CD4-positive, alpha-beta T cell treated with Interleukin-4 for 1 hour (primary cell): ENCODE data around the gene NUB1.
"Not testable (repeated sequence)": the region's sequence is repeated elsewhere in the genome, so short reads cannot be mapped to it uniquely, and the experiment has no call there.

Source experiments
- DNase-seq, 2 donors: peaks; one replicate each; pipeline ENCODE4 v3.0.0-alpha.2; 2020 to 2022

NUB1 gene, protein sequence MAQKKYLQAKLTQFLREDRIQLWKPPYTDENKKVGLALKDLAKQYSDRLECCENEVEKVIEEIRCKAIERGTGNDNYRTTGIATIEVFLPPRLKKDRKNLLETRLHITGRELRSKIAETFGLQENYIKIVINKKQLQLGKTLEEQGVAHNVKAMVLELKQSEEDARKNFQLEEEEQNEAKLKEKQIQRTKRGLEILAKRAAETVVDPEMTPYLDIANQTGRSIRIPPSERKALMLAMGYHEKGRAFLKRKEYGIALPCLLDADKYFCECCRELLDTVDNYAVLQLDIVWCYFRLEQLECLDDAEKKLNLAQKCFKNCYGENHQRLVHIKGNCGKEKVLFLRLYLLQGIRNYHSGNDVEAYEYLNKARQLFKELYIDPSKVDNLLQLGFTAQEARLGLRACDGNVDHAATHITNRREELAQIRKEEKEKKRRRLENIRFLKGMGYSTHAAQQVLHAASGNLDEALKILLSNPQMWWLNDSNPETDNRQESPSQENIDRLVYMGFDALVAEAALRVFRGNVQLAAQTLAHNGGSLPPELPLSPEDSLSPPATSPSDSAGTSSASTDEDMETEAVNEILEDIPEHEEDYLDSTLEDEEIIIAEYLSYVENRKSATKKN

DNA sequence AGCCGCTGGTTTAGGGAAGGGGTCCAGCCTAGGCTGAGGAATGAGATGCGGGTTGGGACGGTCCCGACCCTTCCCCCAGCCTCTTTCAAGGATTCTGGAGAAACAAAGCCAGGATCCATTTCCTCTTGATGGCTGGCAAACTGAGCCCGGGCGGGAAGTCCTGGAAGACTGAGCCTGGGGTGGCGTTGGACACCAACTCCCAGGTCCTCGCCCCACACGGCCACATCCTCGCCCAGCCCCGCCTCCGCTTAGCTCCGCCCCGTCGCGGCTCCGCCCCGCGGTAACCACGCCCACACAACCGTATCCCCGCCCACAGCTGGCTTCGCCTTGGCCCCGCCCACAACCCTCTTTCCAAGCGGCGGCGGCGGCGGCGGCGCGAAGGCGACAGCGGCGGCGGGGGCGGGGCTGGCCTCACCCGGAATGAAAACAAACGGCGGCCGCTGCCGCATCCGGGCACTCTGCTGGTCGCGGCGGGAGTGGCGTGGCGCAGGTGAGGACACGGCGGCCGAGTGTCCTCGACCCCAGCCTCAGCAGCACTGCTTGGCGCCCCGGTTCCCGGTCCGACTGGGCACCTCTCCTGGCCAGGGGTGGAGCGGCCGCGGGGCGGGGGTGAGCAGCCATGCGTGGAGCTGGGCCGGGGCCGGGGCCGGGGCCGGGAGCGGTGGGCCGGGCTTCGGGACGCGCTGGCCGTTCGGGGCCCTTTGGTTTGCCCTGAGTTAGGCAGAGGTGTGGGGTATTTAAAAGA lies at the start of gene NUB1:
Gene NUB1 (plus strand): TSS at position 456 of the 745 bp plus-strand sequence. CDS start 3,538 bp downstream, outside the sequence.
- peak; percentile 87 to 92 for DNase-seq

DNA sequence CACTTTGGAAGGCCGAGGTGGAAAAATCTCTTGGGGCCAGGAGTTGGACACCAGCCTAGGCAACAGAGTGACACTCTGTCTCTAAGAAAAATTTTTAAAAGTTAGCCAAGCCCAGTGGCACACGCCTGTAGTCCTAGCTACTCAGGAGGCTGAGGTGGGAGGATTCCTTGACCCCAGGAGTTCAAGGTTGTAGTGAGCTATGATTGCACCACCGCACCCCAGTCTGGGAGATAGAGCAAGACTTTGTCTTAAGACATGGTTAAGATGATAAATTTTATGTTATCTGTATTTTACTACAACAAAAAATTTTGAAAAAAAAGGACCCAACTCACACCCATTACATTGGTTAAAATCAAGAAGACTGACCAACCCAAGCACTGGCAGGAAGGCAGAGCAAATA lies 48.8 kb upstream of the NUB1 start:
- no peak for DNase-seq

DNA sequence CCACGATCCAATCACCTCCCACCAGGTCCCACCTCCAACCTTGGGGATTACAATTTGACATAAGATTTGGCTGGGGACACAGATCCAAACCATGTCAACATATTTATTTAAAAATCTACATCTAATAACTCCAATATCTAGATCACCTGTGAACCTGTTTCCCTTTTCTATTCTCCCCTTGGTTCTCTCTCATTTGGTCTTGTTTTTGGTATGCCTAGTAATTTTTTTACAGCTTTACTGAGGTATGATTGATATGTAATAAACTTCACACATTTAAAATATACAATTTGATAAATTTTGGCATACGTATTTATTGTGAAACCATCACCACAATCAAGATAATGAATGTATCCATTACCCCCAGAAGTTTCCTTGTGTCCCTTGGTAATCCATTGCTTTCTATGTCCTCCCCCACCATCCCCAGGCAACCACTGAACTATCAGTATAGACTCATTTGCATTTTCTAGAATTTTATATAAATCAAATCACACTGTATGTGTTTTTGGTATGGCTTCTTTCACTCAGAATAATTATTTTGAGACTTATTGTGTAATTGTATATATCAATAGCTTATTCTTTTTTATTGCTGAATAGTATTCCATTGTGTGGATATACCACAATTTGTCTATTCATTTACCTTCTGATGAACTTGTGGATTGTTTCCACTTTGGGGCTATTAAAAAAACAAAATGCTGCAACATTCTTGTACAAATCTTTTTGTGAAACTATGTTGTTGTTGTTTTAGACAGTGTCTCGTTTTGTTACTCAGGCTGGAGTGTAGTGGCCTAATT lies 45.2 kb upstream of the NUB1 start:
- no peak for DNase-seq

DNA sequence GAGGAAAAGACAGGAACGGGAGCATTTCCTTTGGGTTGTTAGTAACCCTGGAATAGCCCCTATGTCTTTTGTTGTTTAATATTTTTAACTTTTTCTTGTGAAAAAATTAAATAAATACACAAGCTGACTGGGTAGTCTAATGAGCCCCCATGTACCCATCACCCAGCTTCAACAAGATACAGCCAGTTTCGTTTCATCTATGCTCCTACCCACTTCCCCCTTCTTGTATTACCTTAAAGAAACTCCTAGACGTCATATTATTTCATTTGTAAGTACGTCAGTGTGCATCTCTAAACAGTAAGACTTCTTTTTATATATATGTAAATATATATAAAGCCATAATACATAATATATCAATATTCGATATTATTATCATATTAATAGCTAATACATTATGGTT lies 42.8 kb upstream of the NUB1 start:
- no peak for DNase-seq

DNA sequence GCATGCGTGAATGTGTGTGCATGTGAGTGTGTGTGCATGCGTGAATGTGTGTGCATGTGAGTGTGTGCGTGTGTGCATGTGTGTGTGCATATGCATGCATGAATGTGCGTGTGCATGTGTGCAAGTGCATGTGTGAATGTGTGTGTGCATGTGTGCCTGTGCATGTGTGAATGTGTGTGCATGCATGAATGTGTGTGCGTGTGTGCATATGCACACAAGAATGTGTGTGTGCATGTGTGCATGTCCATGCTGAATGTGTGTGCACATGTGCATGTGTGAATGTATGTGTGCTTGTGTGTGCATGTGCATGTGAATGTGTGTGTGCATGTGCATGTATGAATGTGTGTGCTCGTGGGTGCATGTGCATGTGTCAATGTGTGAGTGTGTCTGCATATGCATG lies 42.1 kb upstream of the NUB1 start:
- no peak for DNase-seq

DNA sequence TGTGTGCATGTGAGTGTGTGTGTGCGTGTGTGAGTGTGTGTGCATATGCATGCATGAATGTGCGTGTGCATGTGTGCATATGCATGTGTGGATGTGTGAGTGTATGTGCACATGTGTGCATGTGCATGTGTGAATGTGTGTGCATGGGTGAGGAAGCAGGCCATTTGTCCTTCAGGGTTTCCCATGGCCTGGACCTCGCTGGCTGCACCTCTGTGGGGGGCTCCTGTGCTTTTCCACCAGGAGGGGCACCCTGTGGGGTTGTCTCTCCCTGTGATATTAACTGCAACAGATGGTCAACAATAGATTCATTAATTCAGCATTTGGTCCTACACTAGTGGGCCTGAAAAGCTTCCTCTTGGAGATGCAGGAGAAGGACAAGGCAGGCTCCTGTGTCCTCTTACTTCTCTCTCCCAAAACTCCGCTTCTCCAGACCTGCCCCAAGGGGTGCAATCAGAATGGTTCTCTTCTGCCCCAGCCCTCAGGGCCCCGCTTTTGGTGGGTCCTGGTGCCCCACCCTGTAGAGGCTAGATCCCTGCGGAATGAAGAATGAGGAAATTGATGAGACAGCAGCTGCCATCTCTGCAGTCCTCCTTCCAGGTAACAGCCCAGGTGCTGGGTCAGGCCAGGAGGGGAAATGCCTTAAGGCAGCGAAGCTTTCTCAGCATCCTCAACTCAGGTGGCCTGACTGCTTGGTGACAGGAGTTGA lies 41.5 kb upstream of the NUB1 start:
- no peak for DNase-seq

DNA sequence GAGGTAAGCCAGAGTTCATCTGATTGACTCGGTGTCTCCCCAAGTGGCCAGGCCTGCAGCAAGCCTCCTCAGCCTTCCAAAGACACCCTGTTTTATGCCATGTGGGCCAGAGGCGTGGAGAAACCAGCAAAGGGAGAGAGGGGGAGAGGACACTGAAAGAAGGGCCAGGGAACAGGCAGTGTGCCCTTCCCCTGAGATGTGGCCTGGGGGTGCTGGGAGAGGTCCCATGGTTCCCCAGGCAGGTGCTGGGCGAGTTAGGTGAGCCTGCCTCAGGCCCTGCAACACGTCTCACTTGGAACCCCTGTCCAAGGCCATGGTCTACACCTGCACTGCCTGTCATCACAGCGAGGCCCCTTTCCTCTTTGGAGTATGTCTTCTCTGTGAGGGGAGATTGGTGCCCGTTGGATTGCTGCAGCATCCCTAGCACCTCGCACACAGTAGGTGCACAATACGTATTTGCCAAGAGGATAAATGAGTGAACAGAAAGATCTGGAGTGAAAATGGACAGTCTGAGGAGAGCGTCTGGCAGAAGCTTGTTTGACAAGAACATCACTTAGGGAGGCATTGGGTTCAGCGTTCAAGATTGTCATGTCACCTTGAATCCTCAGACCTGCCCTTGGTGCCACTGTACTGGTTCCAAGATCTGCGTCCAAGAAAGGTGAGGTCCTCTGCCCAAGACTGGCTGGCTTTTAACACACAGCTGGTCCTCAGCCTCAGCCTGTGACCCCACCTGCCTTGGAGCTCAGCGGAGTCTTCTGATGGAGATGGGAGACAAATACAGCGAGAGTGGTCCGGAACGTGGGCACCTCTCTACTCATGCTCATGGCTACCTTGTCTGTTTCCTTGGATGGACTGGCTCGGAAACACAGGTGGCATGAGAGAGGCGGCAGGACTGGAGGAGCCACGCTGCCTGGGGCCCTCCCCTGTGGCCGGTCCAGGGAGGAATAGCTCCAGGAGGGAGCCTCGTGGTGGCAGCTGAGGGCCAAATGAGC lies 39.8 kb upstream of the NUB1 start:
- DNase-seq, result no peak

DNA sequence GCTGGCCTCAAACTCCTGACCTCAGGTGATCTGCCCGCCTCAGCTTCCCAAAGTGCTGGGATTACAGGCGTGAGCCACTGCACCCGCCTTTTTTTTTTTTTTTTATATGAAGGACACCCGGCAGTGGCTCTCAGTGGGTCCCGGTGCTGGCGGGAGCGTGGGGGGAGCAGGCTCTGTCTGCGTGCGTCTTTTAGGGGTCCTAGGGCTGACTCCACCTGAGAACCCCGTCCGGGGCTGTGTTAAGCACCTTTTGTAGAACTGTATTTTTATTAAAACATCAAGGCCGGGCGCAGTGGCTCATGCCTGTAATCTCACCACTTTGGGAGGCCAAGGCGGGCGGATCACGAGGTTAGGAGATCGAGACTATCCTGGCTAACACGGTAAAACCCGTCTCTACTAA lies 37.4 kb upstream of the NUB1 start:
- not testable (repeated sequence) for DNase-seq

DNA sequence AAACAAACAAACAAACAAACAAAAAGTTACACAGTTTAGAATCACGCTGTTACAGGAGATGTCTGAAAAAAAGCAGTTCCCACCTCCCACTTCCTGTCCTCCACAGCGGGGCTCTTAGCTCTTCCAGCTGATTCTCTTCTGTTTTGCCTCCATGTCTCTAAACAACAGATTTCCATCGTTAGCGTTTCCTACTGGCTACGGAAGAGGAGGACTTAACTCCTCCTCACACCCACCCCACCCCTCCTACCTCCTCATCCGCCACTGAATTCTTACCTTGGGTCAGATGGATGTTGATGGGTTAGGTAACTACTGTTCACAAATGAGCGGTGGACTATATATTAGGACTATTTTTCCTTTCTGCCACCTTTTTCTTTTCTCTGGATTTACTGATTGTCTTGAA lies 36.8 kb upstream of the NUB1 start:
- DNase-seq, result no peak

DNA sequence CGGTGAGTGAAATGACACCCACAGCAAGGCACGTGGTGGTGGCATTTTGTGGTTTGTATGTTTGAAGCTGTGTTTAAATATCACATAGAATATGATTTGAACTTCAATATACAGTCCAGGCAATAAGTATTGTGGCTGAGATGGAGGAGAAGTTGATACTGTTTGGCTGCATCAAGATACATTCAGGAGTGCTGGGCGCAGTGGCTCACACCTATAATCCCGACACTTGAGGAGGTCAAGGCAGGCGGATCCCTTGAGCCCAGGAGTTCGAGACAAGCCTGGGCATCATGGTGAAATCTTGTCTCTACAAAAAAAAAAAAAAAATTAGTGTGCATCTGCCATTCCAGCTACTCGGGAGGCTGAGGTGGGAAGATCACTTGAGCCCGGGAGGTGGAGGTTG lies 35.2 kb upstream of the NUB1 start:
- no peak for DNase-seq

DNA sequence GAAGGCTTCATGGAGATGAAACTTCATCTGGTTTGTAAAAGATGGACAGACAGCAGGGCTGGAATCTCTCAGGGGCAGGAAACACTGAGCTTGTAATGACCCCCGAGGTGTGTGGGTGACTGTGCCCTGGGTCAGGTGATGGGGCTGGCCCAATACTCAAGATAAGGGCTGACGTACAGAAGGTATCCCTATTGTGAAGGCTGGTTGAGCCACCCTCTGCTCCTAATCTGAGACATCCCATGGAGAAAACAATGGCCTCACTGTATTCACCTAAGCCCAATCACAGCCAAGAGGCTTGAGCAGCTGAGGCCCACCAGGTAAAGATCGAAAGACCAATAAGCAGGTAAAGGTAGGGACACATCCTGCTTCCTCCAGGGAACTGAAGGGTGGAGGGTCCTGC lies 34.8 kb upstream of the NUB1 start:
- no peak for DNase-seq

DNA sequence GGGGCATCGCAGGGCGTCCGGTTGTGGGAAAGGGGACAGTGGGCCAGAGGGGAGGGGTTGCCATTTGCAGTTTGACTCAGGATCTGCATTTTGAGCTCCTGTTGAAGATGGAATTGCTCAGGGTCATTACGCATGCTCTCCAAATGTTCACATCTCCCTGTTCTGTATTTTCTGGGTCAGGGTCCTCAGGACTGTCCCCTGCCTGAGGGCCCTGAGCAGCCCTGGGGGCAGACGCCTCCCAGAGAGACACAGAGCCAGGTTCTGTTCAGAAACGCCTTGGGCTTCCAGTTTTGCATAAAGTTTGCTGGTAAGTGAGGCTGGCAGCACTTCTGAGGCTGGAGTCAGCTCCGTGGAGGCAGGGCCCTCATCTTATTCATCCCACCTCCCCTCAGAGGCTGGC lies 34.1 kb upstream of the NUB1 start:
- DNase-seq, result no peak

DNA sequence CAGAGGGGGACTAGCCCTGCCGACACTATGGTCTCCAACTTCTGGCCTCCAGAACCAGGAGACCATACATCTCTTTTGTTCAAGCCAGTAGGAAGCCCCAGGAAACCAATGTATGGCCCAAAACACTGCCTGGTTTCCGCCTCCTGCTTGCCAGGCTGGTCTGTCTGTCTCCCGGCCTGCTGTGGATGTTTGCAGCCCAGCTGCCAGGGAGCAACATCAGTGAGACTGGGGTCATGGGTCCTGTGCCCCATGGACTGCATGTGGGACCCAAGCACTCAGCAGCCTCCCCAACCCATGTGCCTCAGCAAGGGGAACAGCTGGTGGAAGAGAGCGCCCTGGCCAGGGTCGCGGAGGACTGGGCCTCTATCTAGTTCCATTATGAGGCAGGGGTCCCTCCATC lies 33.4 kb upstream of the NUB1 start:
- no peak for DNase-seq

DNA sequence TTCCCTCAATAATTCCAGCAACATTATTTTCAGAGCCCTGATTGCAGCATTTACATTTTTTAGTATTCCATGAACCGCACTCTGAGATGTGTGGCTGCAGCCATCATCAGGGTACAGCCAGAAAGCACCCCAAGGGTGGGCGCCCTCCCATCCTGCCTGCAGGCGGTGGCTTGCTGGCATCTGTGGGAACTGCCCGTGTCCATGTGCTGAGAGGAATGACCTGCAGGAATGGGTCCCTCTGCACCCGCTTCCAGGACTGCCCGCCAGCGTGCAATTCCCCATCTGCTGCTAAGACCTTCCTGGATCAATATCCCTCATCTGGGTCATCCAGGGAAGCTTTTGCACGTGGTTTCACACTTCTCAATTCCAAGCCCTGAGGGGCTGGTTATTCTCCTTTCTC lies 32.8 kb upstream of the NUB1 start:
- no peak for DNase-seq

DNA sequence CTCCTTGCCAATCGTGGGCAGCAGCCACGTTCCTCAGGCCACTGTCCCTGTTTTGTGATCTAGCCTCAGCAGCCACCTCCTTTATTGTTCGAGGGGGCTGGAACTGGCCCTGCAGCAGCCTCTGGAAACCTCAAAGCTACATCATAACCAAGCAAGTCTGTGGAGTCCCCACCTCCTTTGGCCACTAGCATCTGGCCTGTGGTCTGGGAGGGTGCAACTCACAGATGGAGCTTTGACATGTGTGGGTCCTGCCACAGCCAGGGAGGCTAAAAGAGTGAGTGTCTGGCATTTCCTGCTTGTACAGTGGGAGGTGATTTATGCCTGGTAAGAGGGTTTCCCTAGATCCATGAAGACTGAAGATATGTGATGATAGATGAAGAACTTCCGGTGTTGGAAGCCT lies 32.3 kb upstream of the NUB1 start:
- DNase-seq, result no peak

DNA sequence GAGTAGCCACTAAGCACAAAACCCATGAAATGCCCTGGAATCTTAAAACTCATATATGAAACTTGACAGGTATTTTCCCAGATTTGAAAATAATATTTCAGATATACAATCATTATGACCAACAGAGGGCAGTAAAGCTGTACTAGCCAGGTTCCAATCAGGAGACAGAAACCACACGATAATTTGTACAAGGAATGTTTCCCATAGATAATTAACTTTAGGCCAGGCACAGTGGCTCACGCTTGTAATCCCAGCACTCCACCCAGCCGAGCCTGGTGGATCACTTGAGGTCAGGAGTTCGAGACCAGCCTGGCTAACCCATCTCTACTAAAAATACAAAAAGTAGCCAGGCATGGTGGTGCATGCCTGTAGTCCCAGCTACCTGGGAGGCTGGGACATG lies 31.0 kb upstream of the NUB1 start:
- DNase-seq, result peak in 1 of 2 donors; percentile 28

DNA sequence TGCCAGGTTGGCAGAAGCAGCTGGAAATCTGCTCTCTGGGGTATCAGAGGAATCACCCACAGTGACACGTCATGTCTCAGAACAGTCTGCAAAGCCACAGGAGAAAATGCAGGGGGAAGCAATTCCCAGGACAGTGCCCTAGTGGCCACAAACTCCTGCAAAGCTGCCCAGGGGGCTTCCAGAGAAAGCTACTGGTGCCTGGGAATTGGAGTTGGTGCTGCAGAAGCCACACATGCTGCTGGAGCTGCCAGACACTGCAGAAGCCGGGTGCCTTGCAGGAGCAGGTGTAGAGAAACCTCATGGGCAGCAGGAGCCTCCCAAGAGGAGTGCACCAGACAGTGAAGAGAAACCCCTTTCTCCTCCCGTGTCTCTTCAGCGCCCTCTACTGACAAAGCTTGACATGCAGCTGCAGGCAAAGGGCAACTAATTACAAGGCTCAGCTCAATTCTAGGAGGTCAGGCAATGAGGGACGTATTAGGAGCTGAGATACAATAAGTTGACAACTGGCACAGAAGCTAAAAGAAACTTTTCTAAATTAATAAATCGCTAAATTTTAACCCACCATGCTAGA lies 30.2 kb upstream of the NUB1 start:
- DNase-seq, result peak in 1 of 2 donors; percentile 17

DNA sequence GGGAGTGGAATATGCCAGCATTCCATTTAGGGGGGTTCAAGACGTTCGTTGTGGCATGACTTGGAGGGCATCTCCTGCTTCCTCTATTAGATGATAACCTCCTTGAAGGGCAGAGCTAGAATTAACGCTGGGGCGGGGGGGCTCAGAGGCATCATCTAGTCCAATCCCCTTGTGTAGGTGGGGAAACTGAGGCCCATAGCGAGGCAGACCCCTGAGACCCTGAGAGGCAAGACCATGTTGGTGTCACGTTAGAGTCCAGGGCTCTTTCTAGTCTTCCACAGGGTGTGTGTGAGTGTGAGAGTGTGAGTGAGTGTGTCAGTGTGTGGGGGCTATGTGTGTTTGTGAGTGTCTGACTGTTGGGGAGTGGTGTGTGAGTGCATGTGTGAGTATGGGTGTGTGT lies 29.3 kb upstream of the NUB1 start:
- no peak for DNase-seq

DNA sequence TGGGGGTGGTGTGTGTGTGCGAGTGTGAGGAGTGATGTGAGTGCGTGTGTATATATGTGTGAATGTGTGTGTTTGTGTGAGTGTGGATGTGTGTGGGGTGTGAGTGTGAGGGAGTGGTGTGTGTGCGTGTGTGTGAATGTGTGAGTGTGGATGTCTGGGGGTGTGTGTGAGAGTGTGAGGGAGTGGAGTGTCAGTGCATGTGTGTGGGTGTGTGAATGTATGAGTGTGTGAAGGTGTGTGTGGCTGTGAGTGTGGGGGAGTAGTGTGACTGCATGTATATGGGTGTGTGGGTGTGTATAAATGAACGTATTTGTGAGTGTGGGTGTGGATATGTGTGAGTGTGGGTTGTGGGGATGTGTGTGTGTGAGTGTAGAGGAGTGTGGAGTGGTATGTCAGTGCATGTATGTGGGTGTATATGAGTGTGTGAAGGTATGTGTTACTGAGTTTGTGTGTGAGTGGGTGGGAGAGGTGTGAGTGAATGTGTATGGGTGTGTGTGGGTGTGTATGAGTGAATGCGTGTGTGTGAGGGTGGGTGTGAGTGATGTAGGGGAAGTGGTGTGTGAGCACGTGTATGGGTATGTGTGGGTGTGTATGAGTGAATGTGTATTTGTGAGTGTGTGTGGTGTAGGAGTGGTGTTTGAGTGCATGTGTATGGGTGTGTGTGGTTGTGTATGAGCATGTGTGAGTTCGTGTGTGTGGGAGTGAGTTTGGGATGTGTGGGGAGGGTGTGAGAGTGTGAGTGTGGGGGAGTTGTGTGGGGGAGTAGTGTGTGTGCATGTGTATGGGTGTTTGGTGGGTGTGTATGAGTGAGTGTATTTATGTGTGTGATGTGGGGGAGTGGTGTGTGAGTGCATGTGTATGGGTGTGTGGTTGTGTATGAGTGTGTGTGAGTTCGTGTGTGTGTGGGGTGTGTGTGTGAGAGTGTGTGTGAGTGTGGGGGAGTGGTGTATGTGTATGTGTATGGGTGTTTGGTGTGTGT lies 28.5 kb upstream of the NUB1 start:
- DNase-seq, result peak in 1 of 2 donors; percentile 18

DNA sequence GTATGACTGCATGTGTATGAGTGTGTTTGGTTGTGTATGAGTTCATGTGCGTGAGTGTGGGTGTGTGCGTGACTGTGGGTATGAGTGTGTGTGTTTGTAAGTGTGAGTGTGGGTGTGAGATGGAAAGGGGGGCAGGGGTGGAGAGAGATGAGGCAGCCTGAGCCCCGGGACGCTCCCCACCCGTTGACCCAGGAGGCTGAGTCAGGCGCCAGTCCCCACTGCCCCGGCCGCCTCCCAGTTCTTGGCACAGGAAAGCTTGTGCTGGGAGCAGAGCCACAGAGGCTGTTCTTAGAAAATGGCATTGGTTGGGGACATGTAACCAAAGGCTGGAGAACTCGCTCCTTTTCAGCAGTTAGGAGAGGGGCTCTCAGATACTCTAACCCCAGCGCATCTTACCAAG lies 27.8 kb upstream of the NUB1 start:
- no peak for DNase-seq
